Nephron progenitor cell (in vitro differentiated cells): ENCODE results near the gene FLNA.

Source experiments
- DNase-seq: peaks from one replicate; pipeline ENCODE4 v3.0.0; 2021
- H3K27ac Mint-ChIP-seq: 2 replicates; pipeline ENCODE4 v1.8.0; 2021; ENCODE audit warnings: mild to moderate bottlenecking, moderate library complexity, mixed read lengths
- H3K27me3 Mint-ChIP-seq: 2 replicates; pipeline ENCODE4 v1.8.0; 2021; ENCODE audit warnings: mild to moderate bottlenecking, low read depth, mixed read lengths; ENCODE audit not compliant: poor library complexity
- H3K36me3 Mint-ChIP-seq: 2 replicates; pipeline ENCODE4 v1.8.0; 2021; ENCODE audit warnings: low read depth, mixed read lengths
- H3K4me1 Mint-ChIP-seq: 2 replicates; pipeline ENCODE4 v1.8.0; 2021; ENCODE audit warnings: mixed read lengths
- H3K4me3 Mint-ChIP-seq: 2 replicates; pipeline ENCODE4 v1.8.0; 2021; ENCODE audit warnings: mild to moderate bottlenecking, moderate library complexity, mixed read lengths
- H3K9me3 Mint-ChIP-seq: 2 replicates; pipeline ENCODE4 v1.8.0; 2021; ENCODE audit warnings: mild to moderate bottlenecking, moderate library complexity, mixed read lengths
- TF ChIP-seq, protein P1 (sequence below): fragments of 200-600 bp; sonication (generic); IDR thresholded peaks from 2 replicates; pipeline ENCODE4 v1.5.0; 2021; ENCODE audit warnings: antibody characterized with exemption

The FLNA gene

DNA sequence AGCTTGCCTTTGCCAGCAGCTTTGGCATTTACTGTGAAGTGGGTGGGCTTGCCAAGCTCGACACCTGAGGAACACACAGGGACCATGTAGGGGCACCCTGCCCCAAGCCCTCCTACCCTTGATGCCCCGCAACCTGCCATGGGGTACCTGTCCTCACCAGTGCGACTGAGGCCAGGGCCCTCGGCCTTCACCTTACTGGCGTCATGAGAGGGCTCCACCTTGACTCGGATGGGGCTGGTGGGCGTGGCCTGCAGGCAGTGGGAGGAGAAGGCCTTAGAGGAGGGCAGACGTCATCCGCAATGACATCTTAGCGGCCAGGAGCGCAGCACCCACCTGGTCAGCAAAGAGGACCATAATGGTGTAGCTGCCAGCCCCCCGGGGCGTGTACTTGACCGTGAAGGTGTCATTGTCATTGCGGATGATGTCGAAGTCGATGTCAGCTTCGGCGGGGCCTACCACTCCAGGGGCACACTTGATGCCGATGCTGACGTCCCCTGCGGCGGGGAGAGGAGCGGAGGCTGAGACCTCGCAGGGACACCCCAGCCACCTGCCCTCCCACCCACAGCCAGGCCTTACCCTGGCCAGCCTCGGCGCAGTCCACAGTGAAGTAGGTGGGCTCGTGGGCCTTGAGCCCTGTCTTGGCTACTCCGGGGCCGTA, 12.2 kb downstream of the FLNA start:
- H3K36me3 Mint-ChIP-seq, result peaks cover 16% of the 10 kb centered on the region
- peaks cover 42% of the 10 kb centered on the region for H3K9me3 Mint-ChIP-seq
- H3K4me1 Mint-ChIP-seq, result peaks cover 5% of the 10 kb centered on the region
- no peak overlapping the region for H3K27ac Mint-ChIP-seq
- TF ChIP-seq, protein P1, sequence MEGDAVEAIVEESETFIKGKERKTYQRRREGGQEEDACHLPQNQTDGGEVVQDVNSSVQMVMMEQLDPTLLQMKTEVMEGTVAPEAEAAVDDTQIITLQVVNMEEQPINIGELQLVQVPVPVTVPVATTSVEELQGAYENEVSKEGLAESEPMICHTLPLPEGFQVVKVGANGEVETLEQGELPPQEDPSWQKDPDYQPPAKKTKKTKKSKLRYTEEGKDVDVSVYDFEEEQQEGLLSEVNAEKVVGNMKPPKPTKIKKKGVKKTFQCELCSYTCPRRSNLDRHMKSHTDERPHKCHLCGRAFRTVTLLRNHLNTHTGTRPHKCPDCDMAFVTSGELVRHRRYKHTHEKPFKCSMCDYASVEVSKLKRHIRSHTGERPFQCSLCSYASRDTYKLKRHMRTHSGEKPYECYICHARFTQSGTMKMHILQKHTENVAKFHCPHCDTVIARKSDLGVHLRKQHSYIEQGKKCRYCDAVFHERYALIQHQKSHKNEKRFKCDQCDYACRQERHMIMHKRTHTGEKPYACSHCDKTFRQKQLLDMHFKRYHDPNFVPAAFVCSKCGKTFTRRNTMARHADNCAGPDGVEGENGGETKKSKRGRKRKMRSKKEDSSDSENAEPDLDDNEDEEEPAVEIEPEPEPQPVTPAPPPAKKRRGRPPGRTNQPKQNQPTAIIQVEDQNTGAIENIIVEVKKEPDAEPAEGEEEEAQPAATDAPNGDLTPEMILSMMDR, result no peak
- H3K27me3 Mint-ChIP-seq, result no peaks in the 10 kb centered on the region
- H3K4me3 Mint-ChIP-seq, result no peak overlapping the region
- no peak for DNase-seq

DNA sequence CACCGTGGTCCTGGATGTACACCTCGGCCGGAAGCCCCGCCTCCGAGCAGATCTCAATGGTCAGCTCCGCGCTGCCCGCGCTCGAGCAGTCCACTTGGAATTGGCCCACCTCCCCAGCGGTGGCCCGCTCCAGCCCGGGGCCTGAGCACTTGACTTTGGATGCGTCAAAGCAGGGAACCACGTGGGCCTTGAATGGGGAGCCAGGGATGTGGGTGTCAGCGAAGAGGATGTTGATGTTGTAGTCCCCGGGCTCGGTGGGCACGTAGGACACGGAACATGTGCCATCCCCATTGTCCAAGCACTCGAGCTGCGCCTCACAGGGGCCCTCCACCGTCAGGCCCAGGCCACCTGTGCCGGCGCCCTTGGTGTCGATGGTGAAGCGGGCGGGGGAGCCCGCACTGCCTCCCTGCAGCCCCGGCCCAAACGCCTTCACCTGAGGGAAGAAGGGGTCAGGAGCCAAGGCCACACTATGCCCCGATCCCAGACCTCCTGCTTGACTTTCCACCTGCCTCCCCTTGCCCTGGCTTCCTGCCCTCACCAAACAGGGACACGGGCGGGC, 14.2 kb downstream of the FLNA start:
- no peak overlapping the region for H3K4me3 Mint-ChIP-seq
- no peaks in the 10 kb centered on the region for H3K4me1 Mint-ChIP-seq
- no peaks in the 10 kb centered on the region for H3K27me3 Mint-ChIP-seq
- peaks cover 37% of the 10 kb centered on the region for H3K9me3 Mint-ChIP-seq
- TF ChIP-seq, protein P1, result no peak
- no peak for DNase-seq
- peaks cover 12% of the 10 kb centered on the region for H3K36me3 Mint-ChIP-seq
- no peak overlapping the region for H3K27ac Mint-ChIP-seq

DNA sequence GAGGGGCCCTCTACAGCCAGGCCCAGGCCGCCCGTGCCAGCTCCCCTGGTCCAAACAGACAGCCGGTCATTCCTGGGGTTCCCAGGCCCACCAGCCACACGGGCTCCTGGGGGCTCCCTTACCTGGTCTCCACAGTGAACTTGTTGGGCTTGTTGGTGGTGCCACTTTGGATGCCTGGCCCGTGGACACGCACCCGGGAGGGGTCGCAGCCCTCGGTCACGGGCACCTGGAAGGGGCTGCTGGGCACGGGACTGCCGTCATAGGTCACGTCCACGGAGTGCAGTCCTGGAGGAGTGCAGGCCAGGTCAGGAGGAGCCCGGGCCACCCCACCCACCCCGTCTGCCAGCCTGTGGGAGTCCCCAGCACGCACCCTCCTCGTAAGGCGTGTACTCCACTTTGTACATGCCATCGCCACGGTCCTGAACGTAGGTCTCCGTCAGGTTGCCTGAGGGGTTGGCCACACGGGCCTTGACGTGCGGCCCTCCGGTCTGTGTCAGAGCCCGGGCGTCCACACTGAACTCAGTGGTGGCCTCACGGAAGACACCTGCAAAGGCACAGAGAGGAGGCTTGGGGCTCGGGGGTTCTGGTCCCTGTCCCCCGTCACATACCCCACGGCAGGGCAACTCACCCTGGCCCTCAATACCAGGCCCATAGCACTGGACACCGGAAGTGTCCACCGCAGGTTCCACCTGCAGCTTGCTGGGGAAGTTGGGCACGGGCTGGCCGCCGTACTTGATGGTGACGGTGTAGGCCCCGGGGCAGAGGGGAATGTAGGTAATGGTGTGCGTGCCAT, 14.9 kb downstream of the FLNA start:
- H3K4me3 Mint-ChIP-seq, result no peak overlapping the region
- TF ChIP-seq, protein P1, result no peak
- H3K9me3 Mint-ChIP-seq, result peaks cover 32% of the 10 kb centered on the region
- DNase-seq, result no peak
- H3K4me1 Mint-ChIP-seq, result no peaks in the 10 kb centered on the region
- H3K27ac Mint-ChIP-seq, result no peak overlapping the region
- H3K27me3 Mint-ChIP-seq, result no peaks in the 10 kb centered on the region
- H3K36me3 Mint-ChIP-seq, result peaks cover 7% of the 10 kb centered on the region

DNA sequence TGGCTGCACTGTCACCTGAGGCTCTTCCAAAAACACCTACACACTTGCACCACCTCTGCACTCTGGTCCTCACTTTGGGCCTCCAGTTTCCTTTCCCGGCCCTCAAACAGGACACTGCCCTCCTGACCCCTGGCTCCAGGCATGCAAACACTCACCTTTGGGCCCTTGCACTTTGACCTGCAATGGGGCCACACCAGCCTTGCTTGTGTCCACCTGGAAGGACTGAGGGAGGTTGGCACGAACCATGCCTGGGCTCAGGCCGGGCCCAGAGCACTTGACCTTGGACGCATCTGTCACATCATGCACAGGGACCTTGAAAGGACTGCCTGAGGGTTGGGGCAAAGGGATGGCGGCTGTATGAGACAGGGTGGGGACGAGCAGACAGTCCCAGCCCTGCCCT, 15.6 kb downstream of the FLNA start:
- Mint-ChIP-seq H3K4me3 (no peak overlapping the region), H3K9me3 (peaks cover 32% of the 10 kb centered on the region), H3K27ac (no peak overlapping the region), H3K4me1 (no peaks in the 10 kb centered on the region), H3K36me3 (peaks cover 7% of the 10 kb centered on the region), H3K27me3 (no peaks in the 10 kb centered on the region)
- TF ChIP-seq, protein P1, result no peak
- DNase-seq, result no peak

DNA sequence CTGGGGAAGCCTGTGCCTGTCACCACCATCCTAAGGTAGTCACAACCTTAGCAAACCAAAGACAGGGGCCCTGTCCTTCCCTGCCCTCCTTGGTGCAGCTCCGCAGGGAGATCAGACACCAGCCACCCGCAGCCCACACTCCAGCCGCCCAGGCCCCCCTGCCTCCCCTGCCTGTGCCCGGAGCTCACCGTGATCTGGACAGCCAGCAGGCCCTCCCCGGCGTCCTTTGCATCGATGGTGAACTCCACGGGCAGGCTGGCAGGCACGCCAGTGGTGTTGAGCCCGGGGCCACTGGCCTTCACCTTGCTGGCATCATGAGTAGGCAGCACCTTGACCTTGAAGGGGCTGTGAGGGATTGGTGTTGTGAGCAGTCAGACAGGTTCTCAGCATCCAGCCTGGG, 16.4 kb downstream of the FLNA start:
- Mint-ChIP-seq H3K36me3 (peaks cover 14% of the 10 kb centered on the region), H3K4me1 (no peaks in the 10 kb centered on the region), H3K27me3 (no peaks in the 10 kb centered on the region), H3K9me3 (peaks cover 33% of the 10 kb centered on the region), H3K4me3 (no peak overlapping the region), H3K27ac (no peak overlapping the region)
- TF ChIP-seq, protein P1, result no peak
- no peak for DNase-seq
